K562 (cell line): ENCODE data around the gene GADD45B. TPM values are rescaled to one million over a fixed set of nuclear protein-coding genes. Genes with fewer than 3 reads are reported as not detected.

Source experiments
- BCOR ChIP-seq: fragments of 450-650 bp; IDR thresholded peaks from 2 replicates; pipeline ENCODE4 v1.6.1; 2016
- C11orf30 ChIP-seq: fragments of 450-650 bp; IDR thresholded peaks from 2 replicates; pipeline ENCODE4 v1.6.1; 2016; ENCODE audit warnings: low read depth, mild to moderate bottlenecking
- EGR1 ChIP-seq: fragments of 450-650 bp; conservative IDR thresholded peaks from 2 replicates; pipeline ENCODE4 v1.6.1; 2017; ENCODE audit warnings: mild to moderate bottlenecking
- EWSR1 ChIP-seq: fragments of 450-650 bp; IDR thresholded peaks from 2 replicates; pipeline ENCODE4 v1.6.1; 2018; ENCODE audit warnings: borderline replicate concordance, mild to moderate bottlenecking, low read depth, moderate library complexity; ENCODE audit not compliant: partially characterized antibody
- NFATC3 ChIP-seq: fragments of 450-650 bp; IDR thresholded peaks from 2 replicates; pipeline ENCODE4 v1.6.1; 2017; ENCODE audit warnings: mild to moderate bottlenecking
- POLR2H ChIP-seq: IDR thresholded peaks from 2 replicates; pipeline ENCODE4 v1.6.1; 2016; ENCODE audit warnings: missing genetic modification characterization, low read depth, mild to moderate bottlenecking, control low read depth, missing compliant biosample characterization, moderate library complexity
- POLR3A ChIP-seq: IDR thresholded peaks from 2 replicates; pipeline ENCODE4 v1.6.1; 2011; ENCODE audit warnings: borderline replicate concordance, mild to moderate bottlenecking, moderate library complexity; ENCODE audit not compliant: insufficient read length, insufficient read depth; ENCODE audit errors: extremely low read depth
- RBM25 ChIP-seq: fragments of 200-400 bp; formaldehyde crosslinking; IDR thresholded peaks from 2 replicates; pipeline ENCODE4 v1.6.1; 2018; ENCODE audit warnings: low read length, low read depth, moderate library complexity; ENCODE audit not compliant: severe bottlenecking
- SETDB1 ChIP-seq: IDR thresholded peaks from one replicate; pipeline ENCODE4 v1.6.1; 2012; ENCODE audit warnings: low read length, control low read depth, inconsistent platforms
- SMARCA4 ChIP-seq: fragments of 450-650 bp; IDR thresholded peaks from 2 replicates; pipeline ENCODE4 v1.6.1; 2016
- SMARCA5 ChIP-seq: fragments of 450-650 bp; IDR thresholded peaks from 2 replicates; pipeline ENCODE4 v1.6.1; 2016
- SNAPC5 ChIP-seq: fragments of 250-450 bp; sonication (Bioruptor Pico); IDR thresholded peaks from 2 replicates; pipeline ENCODE4 v1.8.0; 2021; ENCODE audit warnings: moderate library complexity, mild to moderate bottlenecking, inconsistent platforms
- SRF ChIP-seq, 2 experiments: fragments of 250-450, 450-650 bp in 1 of 2; sonication (Bioruptor Pico) in 1 of 2; sonication (generic) in 1 of 2; formaldehyde crosslinking; IDR thresholded peaks; 2 replicates each; pipeline versions ENCODE4 v1.5.0 to v1.5.1; 2020 to 2022; ENCODE audit warnings: mild to moderate bottlenecking in 1 of 2, missing genetic modification reagents in 1 of 2
- STAT5A ChIP-seq: IDR thresholded peaks from 2 replicates; pipeline ENCODE4 v1.6.1; 2012; ENCODE audit warnings: low read length, inconsistent platforms, borderline replicate concordance
- TRIM28 ChIP-seq: fragments of 450-650 bp; IDR thresholded peaks from 2 replicates; pipeline ENCODE4 v1.6.1; 2017
- U2AF2 ChIP-seq: fragments of 200-400 bp; formaldehyde crosslinking; optimal IDR thresholded peaks from 2 replicates; pipeline ENCODE3; 2017; ENCODE audit warnings: low read depth, mild to moderate bottlenecking, low read length
- ZBTB11 ChIP-seq, 3 experiments: fragments of 200-800 bp in 1 of 3; fragments of 250-450 bp in 1 of 3; fragments of 450-650 bp in 1 of 3; sonication (Bioruptor Pico) in 1 of 3; sonication (Bioruptor generic) in 1 of 3; formaldehyde crosslinking in 1 of 3; IDR thresholded peaks; 2 replicates each; pipeline versions ENCODE4 v1.6.1 to v1.8.0; 2016 to 2022; ENCODE audit warnings: mild to moderate bottlenecking in 2 of 3, missing genetic modification characterization in 2 of 3, missing compliant biosample characterization in 1 of 3, moderate library complexity in 1 of 3
- ZBTB7A ChIP-seq: IDR thresholded peaks from 2 replicates; pipeline ENCODE4 v1.6.1; 2011; ENCODE audit warnings: low read depth, mild to moderate bottlenecking, low read length, moderate library complexity, borderline replicate concordance; ENCODE audit not compliant: control insufficient read depth
- ZNF239 ChIP-seq: fragments of 250-450 bp; sonication (Bioruptor Pico); IDR thresholded peaks from 2 replicates; pipeline ENCODE4 v1.4.0; 2020; ENCODE audit warnings: mild to moderate bottlenecking
- ZNF316 ChIP-seq: fragments of 450-650 bp; IDR thresholded peaks from 2 replicates; pipeline ENCODE4 v1.6.1; 2016
- ZNF384 ChIP-seq: IDR thresholded peaks from 2 replicates; pipeline ENCODE4 v1.6.1; 2012; ENCODE audit warnings: low read depth, low read length, improper control_type of control experiment
- ZNF780A ChIP-seq: fragments of 250-450 bp; sonication (Bioruptor Pico); IDR thresholded peaks from 2 replicates; pipeline ENCODE4 v1.5.0; 2021; ENCODE audit warnings: mild to moderate bottlenecking
- polyA plus RNA-seq, 8 experiments: library from polyadenylated mRNA; depleted of rRNA in 4 of 8; stranded (reverse) in 5 of 8; unstranded in 3 of 8; fragments of >200 nt; fragmentation: Nextera tagmentation in 2 of 8; fragmentation: Illumina TruSeq in 1 of 8; extraction: Ambion mirVana in 2 of 8; extraction: Trizol in 1 of 8; gene quantifications; 2 replicates each; pipeline versions ENCODE4 v1.2.1 to v1.2.3, GENCODE V29; 2011 to 2014; ENCODE audit warnings: inconsistent platforms in 1 of 8, missing spikeins in 1 of 8
- total RNA-seq, 7 experiments: library from RNA; depleted of rRNA in 6 of 7; stranded (reverse); fragments of >200 nt in 6 of 7; fragmentation: Illumina TruSeq in 2 of 7; extraction: Trizol in 2 of 7; gene quantifications; 2 replicates each; pipeline versions ENCODE4 v1.2.1 to v1.2.3, GENCODE V29; 2011 to 2021; ENCODE audit warnings: low replicate concordance in 1 of 7
- TF ChIP-seq, protein P1 (sequence below): sonication (generic); formaldehyde crosslinking; IDR thresholded peaks from 2 replicates; pipeline ENCODE4 v1.8.0; 2022; ENCODE audit warnings: mild to moderate bottlenecking, missing genetic modification reagents
- TF ChIP-seq, protein P2 (sequence below): fragments of 450-650 bp; IDR thresholded peaks from 2 replicates; pipeline ENCODE4 v1.6.1; 2016

The GADD45B gene
- total and polyA plus RNA-seq, 9 of the 15 experiments (the other 6 are each of a cell fraction or from before 2014, with no cell fraction given): 0.06 to 4.1 (median 2.1) TPM

- TF ChIP-seq EGR1: peak; percentile 30; the same call in 1 of the 2 replicates
- TF ChIP-seq ZBTB7A: peak; percentile 66; the same call in 1 of the 2 replicates
- TF ChIP-seq SETDB1: no peak
- TF ChIP-seq ZBTB11 (CRISPR knock-in tag; IDR thresholded peaks at IDR 0.05): no peak
- TF ChIP-seq ZNF384: no peak
- TF ChIP-seq SMARCA5: peak; percentile 36; the same call in 1 of the 2 replicates
- no peak for TF ChIP-seq ZNF239 (CRISPR knock-in tag)
- no peak for TF ChIP-seq POLR3A
- peak; percentile 79; the same call in 1 of the 2 replicates for TF ChIP-seq BCOR
- TF ChIP-seq C11orf30: peak; percentile 97
- TF ChIP-seq RBM25: peak; percentile 64
- TF ChIP-seq ZNF780A: no peak
- TF ChIP-seq, protein P1, sequence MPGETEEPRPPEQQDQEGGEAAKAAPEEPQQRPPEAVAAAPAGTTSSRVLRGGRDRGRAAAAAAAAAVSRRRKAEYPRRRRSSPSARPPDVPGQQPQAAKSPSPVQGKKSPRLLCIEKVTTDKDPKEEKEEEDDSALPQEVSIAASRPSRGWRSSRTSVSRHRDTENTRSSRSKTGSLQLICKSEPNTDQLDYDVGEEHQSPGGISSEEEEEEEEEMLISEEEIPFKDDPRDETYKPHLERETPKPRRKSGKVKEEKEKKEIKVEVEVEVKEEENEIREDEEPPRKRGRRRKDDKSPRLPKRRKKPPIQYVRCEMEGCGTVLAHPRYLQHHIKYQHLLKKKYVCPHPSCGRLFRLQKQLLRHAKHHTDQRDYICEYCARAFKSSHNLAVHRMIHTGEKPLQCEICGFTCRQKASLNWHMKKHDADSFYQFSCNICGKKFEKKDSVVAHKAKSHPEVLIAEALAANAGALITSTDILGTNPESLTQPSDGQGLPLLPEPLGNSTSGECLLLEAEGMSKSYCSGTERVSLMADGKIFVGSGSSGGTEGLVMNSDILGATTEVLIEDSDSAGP (CRISPR knock-in tag): no peak
- TF ChIP-seq TRIM28: no peak
- no peak for TF ChIP-seq STAT5A
- TF ChIP-seq POLR2H: no peak
- TF ChIP-seq U2AF2: no peak
- TF ChIP-seq SRF (CRISPR knock-in tag; IDR thresholded peaks at IDR 0.05): no peak
- TF ChIP-seq EWSR1: no peak
- peak; percentile 97 for TF ChIP-seq ZNF316
- TF ChIP-seq, protein P2, sequence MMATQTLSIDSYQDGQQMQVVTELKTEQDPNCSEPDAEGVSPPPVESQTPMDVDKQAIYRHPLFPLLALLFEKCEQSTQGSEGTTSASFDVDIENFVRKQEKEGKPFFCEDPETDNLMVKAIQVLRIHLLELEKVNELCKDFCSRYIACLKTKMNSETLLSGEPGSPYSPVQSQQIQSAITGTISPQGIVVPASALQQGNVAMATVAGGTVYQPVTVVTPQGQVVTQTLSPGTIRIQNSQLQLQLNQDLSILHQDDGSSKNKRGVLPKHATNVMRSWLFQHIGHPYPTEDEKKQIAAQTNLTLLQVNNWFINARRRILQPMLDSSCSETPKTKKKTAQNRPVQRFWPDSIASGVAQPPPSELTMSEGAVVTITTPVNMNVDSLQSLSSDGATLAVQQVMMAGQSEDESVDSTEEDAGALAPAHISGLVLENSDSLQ: peak; percentile 93
- TF ChIP-seq NFATC3: no peak
- TF ChIP-seq SMARCA4: peak; percentile 25; the same call in 1 of the 2 replicates
- TF ChIP-seq SNAPC5 (CRISPR knock-in tag): no peak
Observed at GRCh38 chr19:2469102-2469914, 6.6 kb upstream of the GADD45B start (continued).
